Natural killer cell (primary cell): ENCODE results near the gene NAV1. TPM values are rescaled to one million over a fixed set of nuclear protein-coding genes. Genes with fewer than 3 reads are reported as not detected.

Experiments
- ATAC-seq, 3 donors: fragments of 150-1000 bp in 2 of 3; fragments of 200-7000 bp in 1 of 3; cut with Tn5 transposase; 1 replicate in 1 of 3; 2 replicates in 2 of 3; pipeline ENCODE4 v1.10.0; 2021; ENCODE audit warnings: mild to moderate bottlenecking in 2 of 3, moderate library complexity in 2 of 3
- DNase-seq, 2 donors: peaks; one replicate each; pipeline versions ENCODE4 v3.0.0 to v3.0.0-alpha.2; 2013 to 2021; ENCODE audit warnings: mixed read lengths in 1 of 2
- H3K27ac ChIP-seq: one replicate; pipeline ENCODE4 v1.5.1; 2013; ENCODE audit warnings: mild to moderate bottlenecking, low read length
- H3K27me3 ChIP-seq: one replicate; pipeline ENCODE4 v1.6.1; 2013; ENCODE audit warnings: low read length; ENCODE audit not compliant: control insufficient read depth, insufficient read depth
- H3K36me3 ChIP-seq: one replicate; pipeline ENCODE4 v1.6.1; 2013; ENCODE audit warnings: low read length; ENCODE audit not compliant: control insufficient read depth, insufficient read depth
- H3K4me1 ChIP-seq: one replicate; pipeline ENCODE4 v1.6.1; 2013; ENCODE audit warnings: low read length; ENCODE audit not compliant: control insufficient read depth, insufficient read depth
- H3K4me3 ChIP-seq: one replicate; pipeline ENCODE4 v1.5.1; 2013; ENCODE audit warnings: low read length
- H3K9me3 ChIP-seq: one replicate; pipeline ENCODE4 v1.6.1; 2013; ENCODE audit warnings: low read length; ENCODE audit not compliant: control insufficient read depth, insufficient read depth
- H3K27ac Mint-ChIP-seq, 2 donors: one replicate each; pipeline ENCODE4 v1.8.0; 2022; ENCODE audit warnings: mild to moderate bottlenecking in 2 of 2, mixed read lengths in 2 of 2, moderate library complexity in 1 of 2
- H3K27me3 Mint-ChIP-seq, 2 donors: one replicate each; pipeline ENCODE4 v1.8.0; 2022; ENCODE audit warnings: low read depth in 2 of 2, mixed read lengths in 2 of 2
- H3K36me3 Mint-ChIP-seq: one replicate; pipeline ENCODE4 v1.8.0; 2022; ENCODE audit warnings: mixed read lengths
- H3K4me1 Mint-ChIP-seq, 2 donors: one replicate each; pipeline ENCODE4 v1.8.0; 2022; ENCODE audit warnings: mixed read lengths in 2 of 2
- H3K4me3 Mint-ChIP-seq: one replicate; pipeline ENCODE4 v1.8.0; 2022; ENCODE audit warnings: mild to moderate bottlenecking, moderate library complexity, mixed read lengths
- H3K9me3 Mint-ChIP-seq, 2 donors: one replicate each; pipeline ENCODE4 v1.8.0; 2022; ENCODE audit warnings: mixed read lengths in 2 of 2
- CTCF ChIP-seq: fragments of 200-600 bp; IDR thresholded peaks from one replicate; pipeline ENCODE4 v1.8.0; 2022; ENCODE audit warnings: antibody characterized with exemption
- WGBS: methylation state at CpG from one replicate; pipeline ENCODE4 v1.1.7; 2013; ENCODE audit warnings: missing lambda C conversion rate; ENCODE audit not compliant: insufficient coverage; 5-methylcytosine and 5-hydroxymethylcytosine counted together
- intact Hi-C: fragments of 100-400 bp; cut with micrococcal nuclease; formaldehyde crosslinking; loops from one replicate; pipeline ENCODE4 v1.14.2; 2022
- total RNA-seq, 4 donors: library from RNA; stranded (reverse); fragments of 120-200 nt in 1 of 4; gene quantifications; one replicate each; pipeline versions ENCODE4 v1.2.3 to v1.2.4, GENCODE V29; 2013 to 2022

The NAV1 gene
- total RNA-seq, 3 donors from 2014 or later (not counting 1 experiment from before 2014, with no cell fraction given): 2.5 to 3.9 (median 2.8) TPM

- Histone ChIP-seq H3K9me3 (no peaks in the 10 kb centered on the region), H3K4me3 (no peak overlapping the region), H3K27me3 (no peaks in the 10 kb centered on the region), H3K27ac (no peak overlapping the region), H3K4me1 (no peaks in the 10 kb centered on the region), H3K36me3 (no peaks in the 10 kb centered on the region)
- ATAC-seq (no peak), DNase-seq (no peak)
- Mint-ChIP-seq H3K27me3 (peaks cover 3 to 16% of the 10 kb centered on the region in 2 donors), H3K27ac (no peak overlapping the region), H3K36me3 (peaks cover 6% of the 10 kb centered on the region), H3K4me3 (no peak overlapping the region), H3K4me1 (no peaks in the 10 kb centered on the region), H3K9me3 (no peaks in the 10 kb centered on the region)
- TF ChIP-seq CTCF: no peak
- 86% methylated on average over 6 of the region's 6 CpGs for WGBS
- intact Hi-C loops: no loop called here
Observed at GRCh38 chr1:201573923-201574322, 35.0 kb downstream of the NAV1 start.

- no peak for TF ChIP-seq CTCF
- Histone ChIP-seq H3K36me3 (no peaks in the 10 kb centered on the region), H3K4me3 (no peak overlapping the region), H3K4me1 (no peaks in the 10 kb centered on the region), H3K27me3 (no peaks in the 10 kb centered on the region), H3K27ac (no peak overlapping the region), H3K9me3 (no peaks in the 10 kb centered on the region)
- Mint-ChIP-seq H3K36me3 (peaks cover 6% of the 10 kb centered on the region), H3K4me3 (no peak overlapping the region), H3K9me3 (no peaks in the 10 kb centered on the region), H3K27me3 (peaks cover 5 to 16% of the 10 kb centered on the region in 2 donors), H3K27ac (no peak overlapping the region), H3K4me1 (no peaks in the 10 kb centered on the region)
- intact Hi-C loops: no loop called here
- no peak for ATAC-seq
- WGBS: 90% methylated on average over 3 of the region's 3 CpGs
- DNase-seq: no peak
Observed at GRCh38 chr1:201575912-201576311, 37.0 kb downstream of the NAV1 start.

GRCh38 chr1:201576914-201577313 lies 38.0 kb downstream of the NAV1 start:
- no peaks in the 10 kb centered on the region for H3K4me1 ChIP-seq
- ATAC-seq (no peak), DNase-seq (no peak)
- Mint-ChIP-seq H3K36me3 (peaks cover 6% of the 10 kb centered on the region), H3K4me1 (no peaks in the 10 kb centered on the region), H3K4me3 (no peak overlapping the region), H3K27me3 (peaks cover 5 to 18% of the 10 kb centered on the region in 2 donors), H3K9me3 (no peaks in the 10 kb centered on the region), H3K27ac (no peak overlapping the region)
- no peaks in the 10 kb centered on the region for H3K27me3 ChIP-seq
- no peaks in the 10 kb centered on the region for H3K9me3 ChIP-seq
- H3K36me3 ChIP-seq: no peaks in the 10 kb centered on the region
- no peak overlapping the region for H3K27ac ChIP-seq
- no peak for TF ChIP-seq CTCF
- H3K4me3 ChIP-seq: no peak overlapping the region
- intact Hi-C loops: no loop called here
